ENCODE data around the gene HUS1B. TPM values are rescaled to one million over a fixed set of nuclear protein-coding genes. Genes with fewer than 3 reads are reported as not detected.
"Not testable (repeated sequence)": the region's sequence is repeated elsewhere in the genome, so short reads cannot be mapped to it uniquely, and the experiment has no call there.

HUS1B gene
- total RNA-seq, 2 experiments from 2014 or later = 0.78 to 0.86 TPM

- CTCF ChIA-PET = no interaction called here
- Mint-ChIP-seq H3K4me1 (peaks cover 12% of the 10 kb centered on the region), H3K27me3 (no peaks in the 10 kb centered on the region), H3K27ac (no peak overlapping the region), H3K36me3 (ENCODE audit: low read depth) (peaks cover 17% of the 10 kb centered on the region), H3K9me3 (no peaks in the 10 kb centered on the region), H3K4me3 (no peak overlapping the region)
- no peak for DNase-seq
- POLR2A ChIA-PET = no interaction called here
Observed at GRCh38 chr6:674956-675355, 18.1 kb upstream of the HUS1B start.

GRCh38 chr6:674406-674805 lies 17.5 kb upstream of the HUS1B start:
- H3K27ac Mint-ChIP-seq = no peak overlapping the region
- peaks cover 12% of the 10 kb centered on the region for H3K4me1 Mint-ChIP-seq
- peaks cover 16% of the 10 kb centered on the region for H3K36me3 Mint-ChIP-seq (ENCODE audit: low read depth)
- DNase-seq = no peak
- ChIA-PET POLR2A (no interaction called here), CTCF (interaction anchor here (1.5 kb wide), 1 partner anchor 9 kb away, joined by 4 read pairs; no protein-coding TSS in a partner anchor)
- no peaks in the 10 kb centered on the region for H3K9me3 Mint-ChIP-seq
- H3K4me3 Mint-ChIP-seq = no peak overlapping the region
- H3K27me3 Mint-ChIP-seq = no peaks in the 10 kb centered on the region

- Mint-ChIP-seq H3K27me3 (no peaks in the 10 kb centered on the region), H3K4me1 (peaks cover 18% of the 10 kb centered on the region), H3K4me3 (no peak overlapping the region), H3K36me3 (ENCODE audit: low read depth) (peaks cover 32% of the 10 kb centered on the region), H3K27ac (no peak overlapping the region), H3K9me3 (peaks cover 10% of the 10 kb centered on the region)
- DNase-seq = no peak
- ChIA-PET POLR2A (no interaction called here), CTCF (no interaction called here)
Observed at GRCh38 chr6:667253-667927, 10.5 kb upstream of the HUS1B start.

GRCh38 chr6:665403-666267 lies 8.7 kb upstream of the HUS1B start:
- Mint-ChIP-seq H3K36me3 (ENCODE audit: low read depth) (peaks cover 31% of the 10 kb centered on the region), H3K4me3 (no peak overlapping the region), H3K27me3 (no peaks in the 10 kb centered on the region), H3K9me3 (peaks cover 10% of the 10 kb centered on the region), H3K4me1 (peaks cover 21% of the 10 kb centered on the region), H3K27ac (no peak overlapping the region)
- ChIA-PET CTCF (interaction anchor here (0.6 kb wide), 1 partner anchor 266 kb away, joined by 4 read pairs; no protein-coding TSS in a partner anchor), POLR2A (no interaction called here)
- DNase-seq = no peak

GRCh38 chr6:663788-664187 lies 6.9 kb upstream of the HUS1B start:
- peaks cover 34% of the 10 kb centered on the region for H3K4me1 Mint-ChIP-seq
- DNase-seq, POLR2A ChIA-PET, H3K27me3 Mint-ChIP-seq, CTCF ChIA-PET, H3K4me3 Mint-ChIP-seq, H3K9me3 Mint-ChIP-seq, H3K27ac Mint-ChIP-seq: not testable (repeated sequence)
- peaks cover 31% of the 10 kb centered on the region for H3K36me3 Mint-ChIP-seq (ENCODE audit: low read depth)

- peaks cover 6% of the 10 kb centered on the region for H3K9me3 Mint-ChIP-seq
- peaks cover 29% of the 10 kb centered on the region for H3K4me1 Mint-ChIP-seq
- no peak overlapping the region for H3K4me3 Mint-ChIP-seq
- CTCF ChIA-PET = no interaction called here
- H3K27ac Mint-ChIP-seq = no peak overlapping the region
- no peaks in the 10 kb centered on the region for H3K27me3 Mint-ChIP-seq
- POLR2A ChIA-PET = no interaction called here
- DNase-seq = no peak
- H3K36me3 Mint-ChIP-seq (ENCODE audit: low read depth) = peaks cover 44% of the 10 kb centered on the region
Observed at GRCh38 chr6:659716-660581, 3.0 kb upstream of the HUS1B start.

- Mint-ChIP-seq H3K4me1 (peaks cover 20% of the 10 kb centered on the region), H3K36me3 (ENCODE audit: low read depth) (peaks cover 43% of the 10 kb centered on the region), H3K9me3 (peaks cover 3% of the 10 kb centered on the region), H3K4me3 (no peak overlapping the region), H3K27ac (no peak overlapping the region), H3K27me3 (no peaks in the 10 kb centered on the region)
- POLR2A ChIA-PET = no interaction called here
- CTCF ChIA-PET = no interaction called here
- no peak for DNase-seq
Observed at GRCh38 chr6:658244-658643, 1.3 kb upstream of the HUS1B start.

- H3K4me1 Mint-ChIP-seq = peaks cover 22% of the 10 kb centered on the region
- H3K4me3 Mint-ChIP-seq = no peak overlapping the region
- ChIA-PET POLR2A (no interaction called here), CTCF (no interaction called here)
- no peak overlapping the region for H3K27ac Mint-ChIP-seq
- no peak for DNase-seq
- peaks cover 39% of the 10 kb centered on the region for H3K36me3 Mint-ChIP-seq (ENCODE audit: low read depth)
- H3K9me3 Mint-ChIP-seq = peaks cover 3% of the 10 kb centered on the region
- no peaks in the 10 kb centered on the region for H3K27me3 Mint-ChIP-seq
Observed at GRCh38 chr6:657743-658142, 843 bp upstream of the HUS1B start.

- no peak overlapping the region for H3K27ac Mint-ChIP-seq
- H3K9me3 Mint-ChIP-seq = peaks cover 3% of the 10 kb centered on the region
- POLR2A ChIA-PET = interaction anchor here (0.7 kb wide), 1 partner anchor 1675 kb away, joined by 3 read pairs; no protein-coding TSS in a partner anchor
- no peaks in the 10 kb centered on the region for H3K27me3 Mint-ChIP-seq
- CTCF ChIA-PET = no interaction called here
- H3K4me1 Mint-ChIP-seq = peaks cover 10% of the 10 kb centered on the region
- peaks cover 30% of the 10 kb centered on the region for H3K36me3 Mint-ChIP-seq (ENCODE audit: low read depth)
- no peak overlapping the region for H3K4me3 Mint-ChIP-seq
- DNase-seq = no peak
Observed at GRCh38 chr6:654136-654535, 2.8 kb downstream of the HUS1B start.

- Mint-ChIP-seq H3K9me3 (peaks cover 3% of the 10 kb centered on the region), H3K4me1 (peaks cover 8% of the 10 kb centered on the region), H3K27me3 (no peaks in the 10 kb centered on the region), H3K36me3 (ENCODE audit: low read depth) (peaks cover 26% of the 10 kb centered on the region), H3K4me3 (no peak overlapping the region), H3K27ac (no peak overlapping the region)
- ChIA-PET POLR2A (no interaction called here), CTCF (no interaction called here)
- DNase-seq = no peak
Observed at GRCh38 chr6:652865-653264, 4.0 kb downstream of the HUS1B start.

- peaks cover 11% of the 10 kb centered on the region for H3K36me3 Mint-ChIP-seq (ENCODE audit: low read depth)
- ChIA-PET POLR2A (no interaction called here), CTCF (no interaction called here)
Observed at GRCh38 chr6:650098-650497, 6.8 kb downstream of the HUS1B start.

GRCh38 chr6:642805-643204 lies 14.1 kb downstream of the HUS1B start:
- Mint-ChIP-seq H3K27me3 (no peaks in the 10 kb centered on the region), H3K4me1 (peaks cover 6% of the 10 kb centered on the region), H3K36me3 (ENCODE audit: low read depth) (peaks cover 10% of the 10 kb centered on the region), H3K27ac (no peak overlapping the region), H3K9me3 (no peaks in the 10 kb centered on the region), H3K4me3 (no peak overlapping the region)
- DNase-seq = no peak
- ChIA-PET POLR2A (no interaction called here), CTCF (no interaction called here)

More at GRCh38 chr6:650098-650497, 6.8 kb downstream of the HUS1B start:
- H3K4me3 Mint-ChIP-seq = no peak overlapping the region
- no peaks in the 10 kb centered on the region for H3K9me3 Mint-ChIP-seq
- H3K27ac Mint-ChIP-seq = no peak overlapping the region
- no peak for DNase-seq
- H3K27me3 Mint-ChIP-seq = no peaks in the 10 kb centered on the region
- peaks cover 14% of the 10 kb centered on the region for H3K4me1 Mint-ChIP-seq

All from activated CD4-positive, alpha-beta memory T cell treated with anti-CD3 and anti-CD28 coated beads, Interleukin-2, amount 10 ng/mL, durations not matched to agents 7 days and 5 days (primary cell).